HG02852 (cell line): ENCODE measurements around the gene GBA2.
A peak's percentile ranks its signal among the peaks of the same experiment; 100 is the strongest.

ENCODE experiments used
- ATAC-seq: cut with Tn5 transposase; IDR thresholded peaks from one replicate; pipeline ENCODE4 v1.9.1; 2021; ENCODE audit warnings: mild to moderate bottlenecking, moderate library complexity; ENCODE audit not compliant: unreplicated experiment

The GBA2 gene

DNA sequence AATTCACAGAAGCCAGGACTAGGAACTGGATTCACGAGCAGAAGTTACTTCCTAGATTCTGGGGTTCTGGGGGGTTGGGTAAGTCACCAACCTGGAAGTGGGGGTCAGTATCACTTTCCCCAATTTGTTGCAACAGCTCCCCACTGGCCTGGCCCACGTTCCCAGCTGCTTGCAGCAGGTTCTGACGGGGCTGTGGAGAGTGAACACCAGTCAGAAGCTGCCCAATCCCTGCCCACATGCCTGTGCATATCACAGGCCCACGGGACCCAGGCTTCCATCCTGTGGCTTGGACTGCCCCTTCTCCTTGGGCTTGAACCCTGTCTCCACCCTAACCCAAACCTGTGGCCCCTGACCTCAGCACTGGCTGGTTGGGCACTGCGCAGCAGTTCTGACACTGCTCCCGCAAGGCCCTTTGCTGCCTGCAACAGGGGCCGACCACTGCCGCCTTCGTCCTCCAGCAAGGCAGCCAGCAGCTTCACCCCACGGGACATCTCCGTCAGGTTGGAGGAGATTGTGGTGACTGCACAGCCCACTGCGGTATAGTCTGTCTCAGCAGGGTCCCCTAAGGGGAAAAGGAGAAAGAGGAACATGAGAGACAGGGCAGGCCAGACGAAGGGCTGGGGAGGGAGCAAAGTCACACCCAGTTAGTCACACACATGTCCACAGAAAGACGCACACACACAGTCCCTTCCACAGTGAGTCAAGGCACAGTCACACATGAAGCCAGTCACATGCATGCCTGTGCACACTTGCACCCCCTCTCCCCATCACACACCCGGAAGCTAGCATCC, 30.1 kb downstream of the GBA2 start:
- no peak for ATAC-seq

- no peak for ATAC-seq
Observed at GRCh38 chr9:35717132-35717870, 31.7 kb downstream of the GBA2 start.

DNA sequence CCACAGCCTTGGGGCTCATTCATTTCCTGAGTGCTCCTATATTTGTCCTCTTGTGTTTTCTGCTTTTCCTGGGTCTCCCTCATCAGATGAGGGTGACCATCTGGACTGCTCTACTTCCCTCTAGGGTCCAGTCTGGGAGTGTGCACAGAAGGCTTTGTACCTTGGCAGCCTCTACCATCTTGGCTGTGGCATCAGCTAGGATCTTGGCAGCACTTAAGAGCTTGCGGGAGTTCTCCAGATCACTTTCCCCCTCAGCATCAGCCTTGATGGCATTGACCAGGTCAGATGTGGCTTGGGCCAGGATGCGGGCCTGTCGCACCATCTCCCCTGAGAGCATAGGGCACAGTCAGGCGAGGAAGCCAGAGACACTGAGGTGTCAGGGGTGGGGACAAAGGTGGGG, 32.8 kb downstream of the GBA2 start:
- no peak for ATAC-seq

- no peak for ATAC-seq
Observed at GRCh38 chr9:35714579-35715252, 34.3 kb downstream of the GBA2 start.

DNA sequence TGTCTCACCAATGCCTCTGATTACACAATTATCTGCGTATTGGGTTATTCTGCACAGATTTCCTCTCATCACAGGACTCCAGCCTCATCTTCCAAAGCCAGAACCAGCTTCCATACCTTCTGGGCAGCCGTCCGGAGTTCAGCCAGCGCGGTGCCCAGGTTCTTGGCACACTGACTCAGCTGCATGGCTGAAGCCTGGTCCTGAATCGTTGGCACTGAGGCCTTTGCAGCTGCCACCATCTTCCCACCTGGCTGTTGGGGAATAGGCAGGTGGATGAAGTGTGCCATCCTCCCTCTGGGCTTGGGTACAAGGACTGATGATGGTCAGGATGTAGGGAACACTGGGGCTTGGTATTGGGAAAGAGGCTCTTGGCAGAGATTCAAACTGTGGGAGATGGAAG, 34.9 kb downstream of the GBA2 start:
- no peak for ATAC-seq

GRCh38 chr9:35713578-35713977, 35.5 kb downstream of the GBA2 start:
- ATAC-seq = no peak

- no peak for ATAC-seq
Observed at GRCh38 chr9:35712762-35713400, 36.1 kb downstream of the GBA2 start.

DNA sequence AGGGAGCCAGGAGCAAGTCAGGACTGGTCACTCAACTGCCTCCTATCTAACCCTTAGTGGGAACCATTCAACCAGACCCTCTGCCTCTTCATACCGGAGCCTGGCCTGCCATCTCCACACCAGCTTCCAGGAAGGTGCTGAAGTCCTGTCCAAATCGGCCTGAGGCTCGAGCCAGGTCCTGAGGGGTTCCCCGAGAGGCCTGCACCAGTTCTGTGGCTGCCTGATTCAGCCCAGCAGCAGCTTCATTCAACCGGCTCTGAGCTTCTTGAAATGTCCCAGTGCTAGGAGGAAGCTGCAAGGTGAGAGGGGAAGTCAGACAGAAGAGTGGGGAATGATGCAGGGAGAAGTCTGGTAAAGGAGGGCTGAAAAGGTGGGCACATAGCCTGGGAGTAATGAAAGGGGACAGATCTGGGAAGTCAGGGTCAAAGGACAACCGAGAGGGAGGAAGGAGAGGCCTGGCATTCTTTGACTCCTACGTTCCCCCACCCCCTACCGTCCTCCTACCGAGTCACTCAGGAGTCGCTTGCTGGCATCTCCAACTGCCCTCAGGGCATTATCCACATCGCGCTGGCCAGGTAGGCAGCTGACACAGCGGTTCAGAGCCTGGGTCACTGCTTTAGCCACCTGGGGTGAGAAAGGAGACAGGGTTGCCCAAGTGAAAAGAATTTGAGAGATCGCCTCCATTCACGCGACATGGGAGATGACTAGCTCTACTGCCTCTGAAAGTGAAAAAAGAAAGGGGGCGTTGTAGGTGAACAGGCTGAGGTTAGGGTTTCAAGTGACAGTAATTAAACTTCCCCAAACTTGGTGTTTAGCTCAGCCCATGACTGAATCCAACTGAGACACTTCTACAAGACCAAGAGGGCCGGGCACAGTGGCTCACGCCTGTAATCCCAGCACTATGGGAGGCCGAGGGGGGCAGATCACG, 37.3 kb downstream of the GBA2 start:
- peak; percentile 66 for ATAC-seq

DNA sequence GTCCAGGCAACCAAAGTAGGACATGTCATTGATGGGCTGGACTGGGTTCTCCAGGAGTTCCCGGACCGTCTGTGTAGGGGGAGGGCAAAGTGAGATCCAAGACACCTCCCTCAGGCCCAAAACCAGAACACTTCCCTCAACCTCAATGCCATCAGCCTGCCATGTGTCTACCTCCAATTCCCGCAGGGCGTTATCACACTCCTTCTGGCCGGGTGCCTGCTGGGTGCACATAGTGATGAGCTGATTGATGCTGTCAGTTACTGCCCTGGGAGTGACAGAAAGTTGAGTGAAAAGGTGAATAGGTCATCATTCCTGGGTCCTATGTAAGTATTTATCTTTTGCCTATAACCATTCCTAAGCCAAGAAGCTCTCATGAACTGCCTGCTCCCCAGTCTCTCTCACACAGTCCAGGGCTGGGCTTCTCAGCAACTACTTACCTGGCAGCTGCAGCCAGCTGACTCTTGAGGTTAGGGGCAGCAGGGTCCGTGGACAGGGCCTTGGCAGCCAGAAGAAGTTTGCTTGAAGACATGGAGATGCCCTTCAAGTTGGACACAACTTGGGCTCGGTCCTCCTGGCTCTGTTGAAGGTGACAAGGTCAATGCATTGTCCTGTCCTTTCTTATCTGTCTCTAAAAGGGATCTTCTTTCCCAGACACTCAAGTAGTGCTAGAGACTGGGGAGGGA, 38.1 kb downstream of the GBA2 start:
- ATAC-seq = no peak

DNA sequence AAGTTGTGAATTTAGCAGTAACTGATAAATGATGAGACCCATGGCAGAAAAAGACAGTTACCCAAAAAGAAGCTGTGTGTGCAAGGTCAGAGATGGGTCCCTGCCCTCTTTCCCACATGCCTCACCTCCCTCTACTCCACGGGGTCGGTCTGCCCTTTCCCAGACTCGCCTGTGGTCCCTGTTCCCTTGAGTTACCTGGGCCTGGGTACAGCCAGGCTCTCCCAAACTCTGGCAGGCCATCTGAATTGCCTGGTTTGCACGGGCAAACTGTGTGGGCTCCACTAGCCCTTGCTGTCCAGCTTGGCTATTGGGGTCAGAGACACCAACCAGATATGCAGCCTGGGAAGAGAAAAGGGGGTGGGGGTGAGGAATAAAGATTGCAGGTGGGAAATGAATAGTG, 40.9 kb downstream of the GBA2 start:
- no peak for ATAC-seq

DNA sequence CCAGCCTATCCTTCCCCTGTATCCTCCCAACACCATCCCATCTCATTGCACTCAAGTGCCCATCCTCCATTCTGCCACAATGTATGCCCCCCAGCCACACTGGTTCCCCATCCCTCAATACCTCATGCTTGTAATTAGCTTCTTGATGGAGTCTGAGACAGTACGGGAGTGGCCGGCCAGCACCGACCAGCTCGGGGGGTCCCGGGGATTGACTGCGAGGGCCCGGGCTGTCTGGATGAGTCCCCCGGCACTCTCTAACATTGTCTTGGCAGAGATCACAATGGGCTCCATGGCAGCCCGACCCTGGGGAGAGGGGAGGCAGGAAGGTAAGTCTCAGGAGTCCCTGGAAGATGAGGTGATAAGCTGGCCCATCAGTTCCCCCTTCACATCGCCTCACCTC, 42.1 kb downstream of the GBA2 start:
- ATAC-seq = no peak

- ATAC-seq = no peak
Observed at GRCh38 chr9:35705836-35706430, 43.1 kb downstream of the GBA2 start.

- ATAC-seq = no peak
Observed at GRCh38 chr9:35705372-35705771, 43.7 kb downstream of the GBA2 start.

DNA sequence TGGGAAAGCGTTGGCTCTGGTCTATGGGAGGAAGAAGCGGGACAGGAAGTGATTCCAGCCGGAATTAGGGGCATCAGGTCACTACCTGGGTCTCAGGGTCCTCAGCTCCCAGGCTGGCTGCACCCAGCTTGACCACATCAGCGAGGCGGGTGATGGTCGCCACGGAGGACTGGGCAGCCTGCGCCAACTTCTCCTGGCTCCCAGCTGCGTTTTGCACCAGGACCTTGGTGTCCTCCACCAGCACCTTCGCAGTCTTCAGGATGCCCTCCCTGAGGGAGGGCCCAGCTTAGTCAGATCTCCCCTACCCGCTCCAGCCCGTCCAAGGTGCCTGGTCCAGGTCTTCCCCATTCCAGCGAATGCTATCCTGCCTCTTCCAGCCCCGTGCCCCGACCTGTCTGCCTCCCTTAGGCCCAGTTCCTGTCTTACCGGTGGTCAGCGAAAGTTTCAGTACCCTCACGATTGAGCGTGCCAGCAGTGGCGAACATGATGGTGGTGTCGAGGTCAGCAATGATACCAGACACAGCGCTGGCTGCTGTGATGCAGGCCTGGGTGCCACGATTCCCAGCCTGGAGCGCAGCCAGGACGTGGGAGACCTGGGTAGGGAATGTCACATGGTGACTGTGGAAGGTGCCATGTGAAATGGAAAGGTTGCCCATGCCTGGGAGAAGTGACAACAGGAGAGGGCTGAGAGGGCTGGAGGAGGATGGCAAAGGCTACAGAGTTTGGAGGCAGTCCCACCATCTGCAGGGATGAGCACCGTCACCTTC, 44.9 kb downstream of the GBA2 start:
- no peak for ATAC-seq

GRCh38 chr9:35702696-35703095, 46.3 kb downstream of the GBA2 start:
- no peak for ATAC-seq

DNA sequence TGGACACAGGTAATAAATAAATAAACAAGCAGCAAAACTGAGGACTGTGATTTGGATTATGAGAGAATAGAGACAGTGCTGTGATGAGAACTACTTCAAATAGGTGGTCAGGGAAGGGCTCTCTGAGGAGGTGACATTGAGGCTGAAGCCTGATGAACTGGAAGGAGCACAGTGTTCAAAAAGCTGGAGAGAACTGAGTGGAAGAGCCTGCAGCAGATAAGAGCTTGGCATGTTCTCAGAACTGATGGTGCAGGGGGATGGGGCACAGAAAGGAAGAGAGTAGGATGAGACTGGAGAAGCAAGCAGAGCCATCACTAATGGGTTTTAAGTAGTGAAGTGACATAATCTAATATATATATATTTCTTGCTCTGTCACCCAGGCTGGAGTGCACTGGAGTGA, 48.1 kb downstream of the GBA2 start:
- ATAC-seq = no peak

- no peak for ATAC-seq
Observed at GRCh38 chr9:35700031-35700430, 49.0 kb downstream of the GBA2 start.

- no peak for ATAC-seq
Observed at GRCh38 chr9:35698231-35698630, 50.8 kb downstream of the GBA2 start.

DNA sequence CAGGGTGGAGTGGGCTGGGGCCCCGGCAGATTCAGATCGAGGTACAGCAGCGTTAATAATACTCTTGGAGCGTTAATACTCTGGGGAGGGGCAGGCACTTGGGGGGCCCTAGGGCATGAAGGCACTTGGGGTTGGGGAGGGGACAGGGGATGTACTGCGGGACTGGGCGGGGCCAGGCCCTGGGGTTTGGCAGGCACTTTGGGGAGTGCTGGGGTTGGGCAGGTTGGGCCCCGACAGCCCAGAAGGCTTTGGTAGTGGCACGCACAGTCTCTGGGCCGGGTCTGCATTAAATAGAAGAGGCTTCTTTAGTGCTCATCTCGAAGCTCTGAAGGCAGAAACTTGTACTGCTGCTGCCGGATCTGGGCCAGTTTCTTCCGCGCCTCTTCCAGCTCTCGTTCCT, 51.5 kb downstream of the GBA2 start:
- ATAC-seq = no peak
